Measurements from ENCODE around the gene KLHL4.
"Not testable (repeated sequence)": the region's sequence is repeated elsewhere in the genome, so short reads cannot be mapped to it uniquely, and the experiment has no call there.

Gene KLHL4

GRCh38 chrX:87663421-87663820 is 145.8 kb downstream of the KLHL4 start:
- no peak for DNase-seq (ENCODE audit: low read depth)
- TF ChIP-seq, protein P1, sequence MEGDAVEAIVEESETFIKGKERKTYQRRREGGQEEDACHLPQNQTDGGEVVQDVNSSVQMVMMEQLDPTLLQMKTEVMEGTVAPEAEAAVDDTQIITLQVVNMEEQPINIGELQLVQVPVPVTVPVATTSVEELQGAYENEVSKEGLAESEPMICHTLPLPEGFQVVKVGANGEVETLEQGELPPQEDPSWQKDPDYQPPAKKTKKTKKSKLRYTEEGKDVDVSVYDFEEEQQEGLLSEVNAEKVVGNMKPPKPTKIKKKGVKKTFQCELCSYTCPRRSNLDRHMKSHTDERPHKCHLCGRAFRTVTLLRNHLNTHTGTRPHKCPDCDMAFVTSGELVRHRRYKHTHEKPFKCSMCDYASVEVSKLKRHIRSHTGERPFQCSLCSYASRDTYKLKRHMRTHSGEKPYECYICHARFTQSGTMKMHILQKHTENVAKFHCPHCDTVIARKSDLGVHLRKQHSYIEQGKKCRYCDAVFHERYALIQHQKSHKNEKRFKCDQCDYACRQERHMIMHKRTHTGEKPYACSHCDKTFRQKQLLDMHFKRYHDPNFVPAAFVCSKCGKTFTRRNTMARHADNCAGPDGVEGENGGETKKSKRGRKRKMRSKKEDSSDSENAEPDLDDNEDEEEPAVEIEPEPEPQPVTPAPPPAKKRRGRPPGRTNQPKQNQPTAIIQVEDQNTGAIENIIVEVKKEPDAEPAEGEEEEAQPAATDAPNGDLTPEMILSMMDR (IDR thresholded peaks at IDR 0.05; ENCODE audit: low read depth, low read length), result no peak
- no peak for TF ChIP-seq POLR2A (IDR thresholded peaks at IDR 0.05; ENCODE audit: extremely low read depth, insufficient read length)
- TF ChIP-seq MYC (IDR thresholded peaks at IDR 0.05; ENCODE audit: low read depth, low read length), result no peak
- TF ChIP-seq MAX (IDR thresholded peaks at IDR 0.05; ENCODE audit: low read depth, low read length), result no peak
- H3K4me3 ChIP-seq (ENCODE audit: low read depth, low read length), result no peak overlapping the region

GRCh38 chrX:87664381-87664780 is 146.8 kb downstream of the KLHL4 start:
- peak; percentile 29 for DNase-seq (ENCODE audit: low read depth)
- no peak overlapping the region for H3K4me3 ChIP-seq (ENCODE audit: low read depth, low read length)
- TF ChIP-seq MAX (IDR thresholded peaks at IDR 0.05; ENCODE audit: low read depth, low read length), result no peak

DNA sequence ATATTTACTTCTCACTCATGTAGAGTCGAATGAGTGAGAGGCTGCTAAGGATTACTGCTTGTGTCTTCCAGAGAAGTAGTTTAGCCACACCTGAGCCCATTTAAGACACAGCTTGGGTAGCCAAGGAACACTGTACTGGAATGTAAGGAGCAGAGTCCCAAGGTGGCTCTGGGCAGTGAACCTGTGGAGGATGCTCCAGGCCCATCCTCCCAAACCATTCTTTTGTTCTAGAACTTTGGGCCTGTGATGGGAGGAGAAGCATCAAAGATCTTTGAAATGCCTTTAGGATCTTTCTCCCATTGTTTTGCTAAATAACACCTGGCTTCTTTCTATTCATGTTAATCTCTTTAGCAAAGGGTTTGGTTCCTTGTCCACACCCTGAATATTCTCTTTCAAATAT is 162.2 kb downstream of the KLHL4 start:
- TF ChIP-seq MYC (IDR thresholded peaks at IDR 0.05; ENCODE audit: low read depth, low read length) (no peak), POLR2A (IDR thresholded peaks at IDR 0.05; ENCODE audit: extremely low read depth, insufficient read length) (no peak), MAX (IDR thresholded peaks at IDR 0.05; ENCODE audit: low read depth, low read length) (no peak)
- TF ChIP-seq, protein P1 (IDR thresholded peaks at IDR 0.05; ENCODE audit: low read depth, low read length), result no peak
- H3K4me3 ChIP-seq (ENCODE audit: low read depth, low read length), result no peak overlapping the region
- no peak for DNase-seq (ENCODE audit: low read depth)

- no peak overlapping the region for H3K4me3 ChIP-seq (ENCODE audit: low read depth, low read length)
- DNase-seq (ENCODE audit: low read depth), result no peak
- TF ChIP-seq, protein P1 (IDR thresholded peaks at IDR 0.05; ENCODE audit: low read depth, low read length), result no peak
- TF ChIP-seq POLR2A (IDR thresholded peaks at IDR 0.05; ENCODE audit: extremely low read depth, insufficient read length), result no peak
- TF ChIP-seq MYC (IDR thresholded peaks at IDR 0.05; ENCODE audit: low read depth, low read length), result no peak
- TF ChIP-seq MAX (IDR thresholded peaks at IDR 0.05; ENCODE audit: low read depth, low read length), result no peak
These were observed 170.1 kb downstream of the KLHL4 start for GRCh38 chrX:87687703-87688102.

DNA sequence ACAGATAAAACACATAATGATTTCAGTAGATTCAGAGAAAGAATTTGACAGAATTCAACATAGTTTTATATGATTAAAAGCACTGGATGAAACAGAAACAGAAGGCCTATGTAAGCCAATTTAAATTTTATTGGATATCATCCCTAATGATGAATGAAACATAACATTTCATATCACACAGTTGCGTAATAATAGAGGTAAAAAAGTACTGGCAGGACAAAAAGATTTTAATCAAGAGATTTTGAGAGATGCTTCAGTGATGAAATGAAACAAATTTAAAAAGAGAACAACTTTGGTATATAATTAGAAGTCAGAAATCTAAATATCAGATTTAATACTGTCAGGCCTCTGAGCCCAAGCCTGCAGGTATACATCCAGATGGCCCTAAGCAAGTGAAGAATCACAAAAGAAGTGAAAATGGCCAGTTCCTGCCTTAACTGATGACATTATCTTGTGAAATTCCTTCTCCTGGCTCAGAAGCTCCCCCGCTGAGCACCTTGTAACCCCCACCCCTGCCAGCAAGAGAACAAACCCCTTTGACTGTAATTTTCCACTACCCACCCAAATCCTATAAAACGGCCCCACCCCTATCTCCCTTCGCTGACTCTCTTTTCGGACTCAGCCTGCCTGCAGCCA is 170.6 kb downstream of the KLHL4 start:
- not testable (repeated sequence) for DNase-seq (ENCODE audit: low read depth); H3K4me3 ChIP-seq (ENCODE audit: low read depth, low read length)

- not testable (repeated sequence) for H3K4me3 ChIP-seq (ENCODE audit: low read depth, low read length)
These were observed 171.6 kb downstream of the KLHL4 start for GRCh38 chrX:87689218-87689617.

DNA sequence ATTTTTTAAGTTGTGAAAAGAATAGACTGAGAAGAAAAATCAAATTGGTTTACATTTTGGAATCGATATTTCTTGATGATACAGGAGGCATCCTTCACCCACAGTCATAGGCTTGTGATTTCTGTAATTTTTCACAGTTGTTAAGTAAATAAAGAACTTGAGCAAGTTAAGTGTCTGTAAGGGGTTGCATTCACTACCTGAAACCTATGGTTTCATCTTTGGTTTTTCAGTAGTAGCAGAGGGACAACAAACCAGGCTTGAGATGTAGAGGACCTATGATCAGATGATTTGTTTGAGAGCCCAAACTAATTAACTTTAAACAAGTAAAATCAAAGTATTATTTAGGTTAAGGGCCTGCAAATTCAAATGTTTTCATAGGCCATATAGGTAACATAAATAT is 175.6 kb downstream of the KLHL4 start:
- no peak overlapping the region for H3K4me3 ChIP-seq (ENCODE audit: low read depth, low read length)
- no peak for DNase-seq (ENCODE audit: low read depth)
- TF ChIP-seq POLR2A (IDR thresholded peaks at IDR 0.05; ENCODE audit: extremely low read depth, insufficient read length) (no peak), MYC (IDR thresholded peaks at IDR 0.05; ENCODE audit: low read depth, low read length) (no peak), MAX (IDR thresholded peaks at IDR 0.05; ENCODE audit: low read depth, low read length) (no peak)
- TF ChIP-seq, protein P1 (IDR thresholded peaks at IDR 0.05; ENCODE audit: low read depth, low read length), result no peak

More at GRCh38 chrX:87689218-87689617, 171.6 kb downstream of the KLHL4 start:
- not testable (repeated sequence) for DNase-seq (ENCODE audit: low read depth)

All from NB4 (cell line).